Measurements from ENCODE around the gene KCTD19.
A peak's percentile ranks its signal among the peaks of the same experiment; 100 is the strongest.

KCTD19 gene

DNA sequence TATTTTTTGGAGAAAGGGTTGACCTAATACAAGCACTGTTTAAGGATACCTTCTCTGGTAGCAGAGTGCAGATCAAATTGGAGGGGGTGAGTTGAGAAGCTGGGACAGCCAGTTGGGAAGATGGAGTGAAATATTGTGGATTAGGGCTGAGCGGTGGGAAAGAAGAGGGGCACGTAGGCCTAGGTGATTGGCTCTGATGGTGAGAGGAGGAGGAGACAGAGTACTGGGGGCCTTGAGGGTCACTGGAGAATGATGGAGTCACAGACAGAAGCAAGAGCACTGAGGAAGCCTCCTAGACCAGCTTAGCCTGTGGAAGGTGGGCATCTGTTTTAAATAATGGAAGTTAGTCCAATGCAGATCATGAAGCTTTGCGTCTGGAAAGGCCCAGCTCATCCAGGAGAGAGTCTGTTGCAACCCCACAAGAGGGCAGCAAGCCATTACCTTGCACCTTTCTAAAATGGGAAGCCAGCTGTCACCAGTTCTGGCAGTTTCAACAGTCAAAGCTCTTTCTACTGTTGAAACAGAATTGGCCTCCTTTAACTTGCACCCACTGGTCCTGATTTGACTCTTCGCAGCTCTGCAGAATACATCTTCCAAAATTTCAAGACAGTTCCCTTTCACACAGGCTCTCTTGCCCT lies 66.0 kb downstream of the KCTD19 start:
- DNase-seq (ENCODE audit: low read depth, low spot score) = peak; percentile 19
- CTCF ChIA-PET = interaction anchor here (0.5 to 5.5 kb wide), 56 partner anchors 10 to 785 kb away, joined by 3 to 66 read pairs (median 4); partner anchors contain the start of genes FHOD1, HSD11B2, KCTD19 and LRRC36
- H3K4me3 ChIP-seq (ENCODE audit: low read depth, low read length) = no peak overlapping the region
- peak; percentile 77 for TF ChIP-seq CTCF (IDR thresholded peaks at IDR 0.05; ENCODE audit: insufficient read depth, low read length, missing control alignments)
- POLR2A ChIA-PET = interaction anchor here (0.6 to 1.2 kb wide), 4 partner anchors 13 to 233 kb away, joined by 3 to 6 read pairs (median 4); partner anchors contain the start of genes FHOD1 and SLC9A5

DNA sequence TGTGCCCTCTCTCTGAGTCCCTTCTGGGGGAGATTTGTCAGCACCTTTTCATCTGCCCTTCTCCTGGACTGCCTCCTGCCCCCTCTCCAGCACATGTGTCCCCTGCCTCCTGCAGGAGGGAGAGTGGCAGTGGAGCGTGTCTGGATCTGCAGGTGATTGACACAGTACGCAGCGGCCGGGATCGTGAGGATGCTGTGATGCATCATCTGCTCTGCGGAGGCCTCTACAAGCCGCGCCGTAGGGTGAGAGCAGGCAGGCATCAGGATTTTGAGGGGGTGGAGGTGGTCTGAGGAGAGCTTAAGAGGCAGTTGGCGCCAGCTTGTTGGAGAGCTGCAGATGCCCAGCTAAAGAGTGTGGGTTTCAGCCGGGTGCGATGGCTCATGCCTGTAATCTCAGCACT lies 66.8 kb downstream of the KCTD19 start:
- POLR2A ChIA-PET = interaction anchor here (1.1 to 1.3 kb wide), 2 partner anchors 12 to 18 kb away, joined by 3 to 4 read pairs; partner anchors contain the start of gene FHOD1
- CTCF ChIA-PET = interaction anchor here (0.9 to 5.5 kb wide), 24 partner anchors 10 to 255 kb away, joined by 3 to 66 read pairs (median 7); partner anchors contain the start of genes FHOD1, HSD11B2, SLC9A5 and TMEM208
- DNase-seq (ENCODE audit: low read depth, low spot score) = no peak
- TF ChIP-seq CTCF (IDR thresholded peaks at IDR 0.05; ENCODE audit: insufficient read depth, low read length, missing control alignments) = no peak
- no peak overlapping the region for H3K4me3 ChIP-seq (ENCODE audit: low read depth, low read length)

GRCh38 chr16:67258161-67258835 lies 68.2 kb downstream of the KCTD19 start:
- no peak for TF ChIP-seq CTCF (IDR thresholded peaks at IDR 0.05; ENCODE audit: insufficient read depth, low read length, missing control alignments)
- no peak for DNase-seq (ENCODE audit: low read depth, low spot score)
- ChIA-PET POLR2A (interaction anchor here (1.0 to 1.3 kb wide), 3 partner anchors 11 to 27 kb away, joined by 3 to 4 read pairs (median 3); partner anchors contain the start of gene FHOD1), CTCF (interaction anchor here (0.6 to 5.4 kb wide), 11 partner anchors 8 to 223 kb away, joined by 3 to 66 read pairs (median 4); partner anchors contain the start of genes FHOD1, SLC9A5 and ZDHHC1)
- H3K4me3 ChIP-seq (ENCODE audit: low read depth, low read length) = no peak overlapping the region

DNA sequence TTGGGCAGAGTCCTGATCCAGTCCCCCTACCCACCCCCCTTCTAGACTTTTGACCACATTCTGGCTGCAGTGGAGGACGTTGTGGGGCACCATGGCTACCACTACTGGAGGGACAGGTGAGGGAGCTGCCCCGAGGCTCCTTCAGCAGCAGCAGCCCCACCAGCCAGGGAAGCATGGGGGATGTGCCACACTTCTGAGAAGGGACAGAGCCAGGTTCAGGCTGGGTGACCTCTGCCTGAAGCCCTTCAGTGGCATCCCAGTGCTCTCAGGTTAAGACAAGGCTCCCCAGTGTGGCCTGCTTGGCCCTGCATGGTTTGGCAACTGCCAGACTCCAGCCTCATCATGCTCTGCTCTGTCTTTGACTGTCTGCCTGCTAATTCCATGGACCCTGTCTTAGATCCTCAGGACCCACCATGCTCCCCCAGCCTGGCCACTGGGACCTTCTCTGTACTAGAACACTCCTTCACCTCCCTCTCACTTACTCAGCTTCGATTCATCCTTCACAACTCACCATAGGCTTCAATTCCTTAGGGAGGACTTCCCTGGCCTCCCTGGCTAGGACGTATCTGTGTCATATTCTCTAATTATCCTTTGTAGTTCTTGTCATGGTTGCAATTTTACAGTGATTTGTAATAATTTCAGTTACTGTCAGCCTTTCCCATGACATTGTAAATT lies 68.9 kb downstream of the KCTD19 start:
- CTCF ChIA-PET = interaction anchor here (0.7 to 5.4 kb wide), 9 partner anchors 8 to 225 kb away, joined by 3 to 66 read pairs (median 4); partner anchors contain the start of genes FHOD1, SLC9A5 and ZDHHC1

DNA sequence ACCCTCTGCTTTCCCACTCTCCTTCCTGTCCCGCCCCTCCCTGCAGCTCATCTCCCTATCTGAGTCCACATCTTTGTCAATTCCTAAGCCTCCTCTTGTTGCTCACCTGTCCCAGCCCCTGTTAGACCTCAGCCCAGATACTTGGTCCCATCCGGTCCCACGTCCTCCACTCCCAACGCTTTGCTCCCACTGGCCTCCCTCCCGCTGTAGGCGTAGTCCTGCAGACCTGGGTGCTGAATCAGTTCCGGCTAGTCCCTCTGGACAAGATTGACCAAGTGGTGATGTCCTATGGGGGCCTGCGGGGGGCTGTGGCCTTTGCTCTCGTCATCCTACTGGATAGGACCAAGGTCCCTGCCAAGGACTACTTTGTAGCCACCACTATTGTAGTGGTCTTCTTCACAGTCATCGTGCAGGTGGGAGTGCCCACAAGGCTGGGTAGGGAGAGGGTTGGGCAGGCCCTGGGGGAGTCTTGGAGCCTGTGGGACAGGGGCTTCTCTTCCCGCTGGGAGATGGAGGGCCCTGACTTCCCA lies 69.8 kb downstream of the KCTD19 start:
- no peak for TF ChIP-seq CTCF (IDR thresholded peaks at IDR 0.05; ENCODE audit: insufficient read depth, low read length, missing control alignments)
- ChIA-PET CTCF (interaction anchor here (0.8 to 5.4 kb wide), 5 partner anchors 10 to 226 kb away, joined by 3 to 66 read pairs (median 4); no protein-coding TSS in a partner anchor), POLR2A (no interaction called here)
- DNase-seq (ENCODE audit: low read depth, low spot score) = no peak
- H3K4me3 ChIP-seq (ENCODE audit: low read depth, low read length) = no peak overlapping the region

More for the DNA sequence above, 68.9 kb downstream of the KCTD19 start:
- no peak overlapping the region for H3K4me3 ChIP-seq (ENCODE audit: low read depth, low read length)
- POLR2A ChIA-PET = interaction anchor here (1.0 kb wide), 1 partner anchor 19 kb away, joined by 4 read pairs; no protein-coding TSS in a partner anchor
- no peak for TF ChIP-seq CTCF (IDR thresholded peaks at IDR 0.05; ENCODE audit: insufficient read depth, low read length, missing control alignments)
- no peak for DNase-seq (ENCODE audit: low read depth, low spot score)
